Effector memory CD4-positive, alpha-beta T cell (primary cell): ENCODE results near the gene URI1.

ENCODE experiments used
- DNase-seq, 3 donors: peaks; one replicate each; pipeline ENCODE4 v3.0.0-alpha.2; 2020
- H3K27ac ChIP-seq: 2 replicates; pipeline ENCODE4 v1.7.0; 2013; ENCODE audit warnings: mild to moderate bottlenecking, low read length, moderate library complexity; ENCODE audit not compliant: insufficient read depth, poor library complexity, severe bottlenecking
- H3K27me3 ChIP-seq: replicated peaks from 2 replicates; pipeline ENCODE4 v1.7.0; 2013; ENCODE audit warnings: mild to moderate bottlenecking, low read length; ENCODE audit not compliant: insufficient read depth, control insufficient read depth, poor library complexity, severe bottlenecking
- H3K36me3 ChIP-seq: 2 replicates; pipeline ENCODE4 v1.7.0; 2013; ENCODE audit warnings: mild to moderate bottlenecking, low read length, moderate library complexity; ENCODE audit not compliant: control insufficient read depth, insufficient read depth
- H3K4me1 ChIP-seq: 2 replicates; pipeline ENCODE4 v1.7.0; 2013; ENCODE audit warnings: low read length, mild to moderate bottlenecking; ENCODE audit not compliant: control insufficient read depth, insufficient read depth, poor library complexity, severe bottlenecking
- H3K4me3 ChIP-seq: 2 replicates; pipeline ENCODE4 v1.7.0; 2013; ENCODE audit warnings: low read length, low read depth, mild to moderate bottlenecking; ENCODE audit not compliant: insufficient read depth, poor library complexity, severe bottlenecking
- H3K9me3 ChIP-seq: 2 replicates; pipeline ENCODE4 v1.7.0; 2013; ENCODE audit warnings: mild to moderate bottlenecking, low read length, moderate library complexity; ENCODE audit not compliant: control insufficient read depth

The URI1 gene

DNA sequence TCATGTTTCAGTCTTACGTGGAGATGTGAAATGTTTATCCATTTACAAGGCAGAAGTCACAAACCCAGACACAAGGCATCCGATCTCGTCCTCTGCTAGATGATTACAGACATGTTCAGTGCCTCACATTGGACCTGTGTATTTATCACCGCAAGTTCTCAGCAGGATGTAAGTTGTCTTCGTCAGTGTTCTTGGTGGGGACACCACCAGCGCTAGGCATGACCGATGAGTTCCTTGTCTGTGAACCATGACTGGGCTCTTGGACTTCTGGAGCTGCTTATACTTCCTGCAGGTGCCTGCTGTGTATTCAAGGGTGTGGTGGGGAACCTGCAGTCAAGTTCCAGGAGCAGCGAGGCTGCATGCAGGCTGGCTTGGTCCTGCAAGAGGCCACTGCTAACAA is 105.4 kb downstream of the URI1 start:
- H3K9me3 ChIP-seq = no peaks in the 10 kb centered on the region
- no peaks in the 10 kb centered on the region for H3K36me3 ChIP-seq
- H3K4me3 ChIP-seq = no peak overlapping the region
- H3K27ac ChIP-seq = no peak overlapping the region
- DNase-seq = no peak
- H3K4me1 ChIP-seq = no peaks in the 10 kb centered on the region
- H3K27me3 ChIP-seq = no peaks in the 10 kb centered on the region

DNA sequence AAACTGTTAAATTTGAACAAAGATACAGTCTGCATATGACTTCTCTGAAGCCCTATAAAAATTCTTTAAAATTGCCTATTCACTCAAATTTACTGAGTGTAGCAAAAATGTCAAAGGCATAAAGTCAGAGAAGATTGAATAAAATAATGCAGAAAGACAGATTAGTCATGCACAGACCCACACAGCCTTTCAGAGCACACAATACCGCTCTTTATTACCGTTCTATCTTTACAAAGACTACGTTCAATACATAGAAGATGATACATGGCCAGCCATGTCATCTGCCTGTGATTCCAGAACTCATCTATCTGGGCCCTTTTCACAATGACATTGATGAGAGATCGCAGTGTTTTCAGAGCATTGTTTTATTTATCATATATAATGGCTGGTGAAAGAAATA is 107.2 kb downstream of the URI1 start:
- H3K27me3 ChIP-seq = no peaks in the 10 kb centered on the region
- no peak for DNase-seq
- H3K4me1 ChIP-seq = no peaks in the 10 kb centered on the region
- H3K27ac ChIP-seq = no peak overlapping the region
- H3K36me3 ChIP-seq = no peaks in the 10 kb centered on the region
- no peak overlapping the region for H3K4me3 ChIP-seq
- H3K9me3 ChIP-seq = no peaks in the 10 kb centered on the region

DNA sequence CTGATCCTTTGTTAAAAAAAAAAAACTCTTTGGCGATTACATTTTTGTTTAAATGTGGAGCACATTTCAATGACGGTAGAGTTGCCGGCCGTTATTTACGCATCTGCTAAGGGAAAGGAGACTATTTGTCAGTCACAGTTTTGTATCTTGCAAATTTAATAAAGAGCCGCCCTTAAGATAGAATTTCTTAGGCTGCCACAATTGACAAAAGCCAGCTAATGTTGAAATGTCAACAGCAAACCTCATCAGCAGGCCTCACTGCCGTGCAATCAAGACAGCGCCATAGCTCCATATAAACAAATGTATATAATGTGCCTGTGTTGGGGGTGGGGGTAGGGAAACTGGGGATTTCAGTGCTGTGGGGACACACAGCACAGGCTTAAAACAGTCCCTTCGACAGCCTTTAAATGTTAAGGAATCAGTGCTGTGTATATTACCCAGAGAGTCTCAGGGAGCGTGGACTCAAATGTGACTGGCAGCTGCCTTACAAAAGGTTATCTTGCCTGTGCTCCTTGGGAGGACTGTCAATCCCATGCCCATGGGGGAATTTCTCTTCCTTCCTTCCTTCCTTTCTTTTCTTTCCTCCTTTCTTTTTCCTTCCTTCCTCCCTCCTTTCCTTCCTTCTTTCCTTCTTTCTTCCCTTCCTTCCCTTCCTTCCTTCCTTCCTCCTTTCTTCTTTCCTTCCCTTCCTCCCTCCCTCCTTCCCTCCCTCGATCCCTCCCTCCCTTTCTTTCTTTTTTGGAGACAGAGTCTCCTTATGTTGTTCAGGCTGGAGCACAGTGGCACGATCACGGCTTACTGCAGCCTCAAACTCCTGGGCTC is 108.0 kb downstream of the URI1 start:
- H3K36me3 ChIP-seq = no peaks in the 10 kb centered on the region
- H3K27ac ChIP-seq = no peak overlapping the region
- no peaks in the 10 kb centered on the region for H3K27me3 ChIP-seq
- no peaks in the 10 kb centered on the region for H3K9me3 ChIP-seq
- H3K4me3 ChIP-seq = no peak overlapping the region
- no peak for DNase-seq
- H3K4me1 ChIP-seq = no peaks in the 10 kb centered on the region

DNA sequence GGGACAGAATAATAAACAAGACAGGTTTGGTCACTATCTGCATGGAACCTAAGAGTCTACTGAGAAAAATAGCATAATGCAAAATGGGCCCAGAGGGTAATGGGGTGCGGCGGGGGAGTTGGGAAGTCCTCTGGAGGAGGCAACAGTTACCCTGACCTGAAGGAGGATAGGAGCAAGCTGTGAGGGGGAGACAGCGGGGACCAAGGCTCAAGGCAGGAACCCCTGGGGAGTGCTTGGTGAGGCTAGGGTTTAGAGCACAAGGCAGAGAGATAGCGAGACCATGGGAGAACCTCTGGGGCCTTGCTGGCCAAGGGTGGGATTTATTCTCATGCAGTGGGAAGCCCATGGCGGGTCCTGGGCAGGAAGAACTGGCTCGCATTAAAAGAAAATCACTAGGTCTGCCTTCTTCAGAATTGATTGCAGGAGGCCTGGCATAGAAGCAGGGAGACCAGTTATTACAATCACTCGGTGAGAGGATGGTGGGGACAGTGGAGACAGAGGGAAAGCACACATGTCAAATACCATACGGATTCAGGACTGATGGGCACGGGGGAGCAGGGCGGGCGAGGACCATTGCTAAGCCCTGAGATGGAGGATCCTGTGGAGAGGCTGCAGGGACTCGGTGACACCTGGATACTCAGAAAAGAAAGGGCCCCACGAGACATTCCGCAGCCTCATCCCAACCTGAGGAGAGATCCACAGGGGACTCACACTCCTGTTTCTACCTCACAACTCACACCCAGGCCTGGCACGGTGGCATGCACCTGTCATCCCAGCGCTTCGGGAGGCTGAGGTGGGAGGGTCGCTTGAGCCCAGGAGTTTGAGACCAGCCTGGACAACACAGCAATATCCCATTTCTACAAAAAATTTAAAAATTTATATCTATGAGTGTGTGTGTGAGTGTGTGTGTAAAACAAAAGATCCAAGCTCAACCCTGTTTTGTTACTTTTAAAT is 110.4 kb downstream of the URI1 start:
- no peaks in the 10 kb centered on the region for H3K36me3 ChIP-seq
- no peak overlapping the region for H3K4me3 ChIP-seq
- no peak for DNase-seq
- H3K27ac ChIP-seq = no peak overlapping the region
- H3K27me3 ChIP-seq = no peaks in the 10 kb centered on the region
- no peaks in the 10 kb centered on the region for H3K9me3 ChIP-seq
- H3K4me1 ChIP-seq = no peaks in the 10 kb centered on the region

DNA sequence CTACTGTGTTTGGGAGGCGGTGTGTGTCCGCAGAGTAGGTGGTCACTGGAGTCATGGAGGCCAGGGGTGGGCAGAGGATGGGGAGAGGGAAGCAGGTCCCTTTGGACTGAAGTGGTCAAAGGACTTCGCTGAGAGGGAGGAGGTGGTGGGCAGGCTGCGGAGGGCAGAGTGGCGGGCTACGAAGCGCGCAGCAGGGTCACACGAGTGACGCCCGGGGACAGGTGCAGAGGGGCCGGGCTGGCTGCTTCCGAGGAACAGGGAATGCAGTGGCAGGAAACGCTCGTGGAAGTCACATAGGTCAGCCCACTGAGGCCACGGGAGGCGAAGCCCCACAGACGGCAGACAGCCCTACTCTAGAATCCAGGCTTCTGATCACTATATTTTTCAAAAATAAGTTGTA is 111.5 kb downstream of the URI1 start:
- H3K4me3 ChIP-seq = no peak overlapping the region
- DNase-seq = no peak
- no peaks in the 10 kb centered on the region for H3K4me1 ChIP-seq
- no peaks in the 10 kb centered on the region for H3K36me3 ChIP-seq
- no peak overlapping the region for H3K27ac ChIP-seq
- H3K27me3 ChIP-seq = no peaks in the 10 kb centered on the region
- H3K9me3 ChIP-seq = no peaks in the 10 kb centered on the region

DNA sequence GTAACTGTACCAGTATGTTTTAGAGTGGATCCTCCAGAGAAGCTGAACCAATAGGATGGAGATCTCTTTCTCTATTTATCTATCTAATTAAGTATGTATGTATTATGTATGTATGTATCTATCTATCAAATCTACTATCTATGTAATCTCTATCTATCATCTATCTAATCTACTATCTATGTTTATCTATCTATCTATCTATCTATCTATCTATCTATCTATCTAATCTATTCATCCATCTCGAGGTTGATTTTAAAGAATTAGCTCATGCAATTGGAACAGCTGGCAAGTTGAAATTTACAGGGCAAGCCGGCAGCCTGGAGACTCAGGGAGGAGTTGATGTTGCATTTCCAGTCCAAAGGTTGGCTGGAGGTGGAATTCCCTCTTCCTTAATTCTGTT is 112.2 kb downstream of the URI1 start:
- Histone ChIP-seq H3K9me3 (no peaks in the 10 kb centered on the region), H3K4me3 (no peak overlapping the region), H3K36me3 (no peaks in the 10 kb centered on the region), H3K27ac (no peak overlapping the region), H3K4me1 (no peaks in the 10 kb centered on the region), H3K27me3 (no peaks in the 10 kb centered on the region)
- DNase-seq = no peak

DNA sequence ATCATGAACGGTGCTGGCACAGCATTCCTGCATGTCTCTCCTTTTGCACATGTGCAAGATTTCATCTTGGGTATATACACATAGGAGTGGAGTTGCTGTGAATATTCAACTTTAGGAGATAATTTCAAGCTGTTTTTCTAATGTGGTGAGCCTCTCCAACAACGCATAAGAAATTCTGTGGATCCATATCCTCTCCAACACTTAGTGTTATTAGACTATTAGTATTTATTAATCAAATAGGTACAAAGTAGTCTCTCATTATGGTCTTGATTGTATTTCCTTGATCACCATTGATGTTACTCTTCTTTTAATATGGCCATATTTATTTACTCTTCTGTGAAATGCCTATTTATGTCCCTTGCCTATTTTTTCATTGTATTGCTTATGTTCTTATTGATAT is 114.5 kb downstream of the URI1 start:
- Histone ChIP-seq H3K4me3 (no peak overlapping the region), H3K9me3 (no peaks in the 10 kb centered on the region), H3K4me1 (no peaks in the 10 kb centered on the region), H3K27ac (no peak overlapping the region), H3K27me3 (no peaks in the 10 kb centered on the region), H3K36me3 (no peaks in the 10 kb centered on the region)
- no peak for DNase-seq

DNA sequence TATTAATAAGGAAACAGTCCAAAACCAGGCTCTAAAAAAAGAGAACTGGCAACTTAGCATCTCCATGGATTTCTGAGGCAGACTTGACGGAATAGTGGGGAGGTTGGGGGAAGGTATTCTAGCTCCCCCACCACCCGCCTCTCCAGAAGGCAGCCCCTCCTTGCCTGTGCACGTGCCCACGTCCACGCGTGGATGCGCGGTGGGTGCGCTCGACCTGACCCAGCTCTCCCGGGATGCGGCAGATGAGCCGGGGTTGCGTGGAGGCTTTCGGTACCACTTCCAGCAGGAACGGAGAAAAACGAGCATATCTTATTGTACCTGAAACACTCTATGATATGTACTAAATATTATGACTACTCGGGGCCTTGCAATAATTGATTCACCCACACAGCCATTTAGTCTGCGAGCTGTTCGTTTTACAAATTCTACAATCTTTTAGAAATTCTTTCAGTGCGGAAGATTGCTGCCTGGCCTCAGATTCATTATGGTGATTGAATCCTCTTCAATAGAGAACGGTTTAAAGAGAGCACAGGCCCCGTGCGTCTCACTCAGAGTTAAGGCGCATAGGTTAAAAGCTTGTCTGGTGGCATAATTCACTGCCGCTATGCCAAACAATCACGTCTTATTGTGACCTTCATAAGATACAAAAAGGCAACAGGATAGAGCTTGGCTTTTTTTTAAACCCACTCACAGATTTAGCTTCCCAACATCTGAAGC is 117.9 kb downstream of the URI1 start:
- Histone ChIP-seq H3K4me3 (no peak overlapping the region), H3K36me3 (no peaks in the 10 kb centered on the region), H3K27ac (no peak overlapping the region), H3K27me3 (peaks cover 3% of the 10 kb centered on the region), H3K9me3 (no peaks in the 10 kb centered on the region), H3K4me1 (no peaks in the 10 kb centered on the region)
- DNase-seq = no peak

DNA sequence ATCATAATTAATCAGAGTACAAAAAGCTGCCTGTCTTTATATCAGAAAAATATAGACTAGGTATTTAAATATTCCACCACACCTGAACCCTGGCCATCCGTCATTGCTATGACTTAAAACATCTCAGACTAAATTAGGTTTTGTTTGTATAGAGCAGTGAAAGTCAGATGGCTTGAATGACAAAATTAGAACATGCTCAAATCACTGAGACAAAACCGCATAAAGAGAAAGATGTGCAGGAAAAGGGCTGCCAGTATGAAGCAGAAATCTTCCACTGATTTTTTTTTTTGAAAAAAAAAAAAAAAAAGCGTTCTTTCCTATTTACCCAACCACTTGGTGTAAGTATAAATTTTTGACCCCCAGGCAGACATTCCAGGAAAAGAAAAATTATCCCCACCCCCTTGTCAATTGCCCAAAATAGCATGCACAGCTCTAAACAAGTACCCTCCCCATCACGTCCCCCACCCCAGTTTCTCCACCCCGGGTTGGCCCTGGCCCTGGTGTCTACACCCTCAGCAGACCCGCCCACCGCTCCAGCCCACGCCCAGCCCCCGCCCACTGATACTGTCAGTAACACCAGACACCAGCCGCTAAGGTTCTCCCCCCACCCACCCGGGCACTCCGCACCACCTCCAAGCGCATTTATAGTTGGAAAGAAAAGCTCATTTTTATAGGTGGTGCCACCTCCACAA is 118.6 kb downstream of the URI1 start:
- Histone ChIP-seq H3K4me3 (no peak overlapping the region), H3K27ac (no peak overlapping the region), H3K36me3 (no peaks in the 10 kb centered on the region), H3K4me1 (no peaks in the 10 kb centered on the region), H3K9me3 (no peaks in the 10 kb centered on the region), H3K27me3 (peaks cover 3% of the 10 kb centered on the region)
- no peak for DNase-seq
